A549 treated with Hydrocortisone at 1 μM for 4 hours (cell line): ENCODE data around the gene AGTR2. TPM values are rescaled to one million over a fixed set of nuclear protein-coding genes. Genes with fewer than 3 reads are reported as not detected.

Experiments
- total RNA-seq: library from RNA; stranded (reverse); fragments of 200-300 nt; extraction: Qiagen RNA extraction; gene quantifications from 5 replicates; pipeline ENCODE4 v1.2.3, GENCODE V29; 2022

The AGTR2 gene
- total RNA-seq = not detected in 5 replicates

DNA sequence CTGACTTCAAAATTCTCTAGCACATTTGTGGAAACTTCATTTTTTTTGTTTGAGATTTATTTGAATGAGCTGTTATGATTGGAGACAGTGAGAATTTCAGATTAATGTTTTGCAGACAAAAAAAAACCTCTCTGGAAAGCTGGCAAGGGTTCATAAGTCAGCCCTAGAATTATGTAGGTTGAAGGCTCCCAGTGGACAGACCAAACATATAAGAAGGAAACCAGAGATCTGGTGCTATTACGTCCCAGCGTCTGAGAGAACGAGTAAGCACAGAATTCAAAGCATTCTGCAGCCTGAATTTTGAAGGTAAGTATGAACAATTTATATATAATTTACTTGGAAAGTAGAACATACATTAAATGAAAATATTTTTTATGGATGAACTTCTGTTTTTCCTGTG lies at the start of gene AGTR2:
AGTR2 (plus strand) TSS at position 234 of the 400 bp plus-strand sequence. CDS start 1,537 bp downstream, outside the sequence.

